Measurements from ENCODE around the gene PCDHB13. TPM values are rescaled to one million over a fixed set of nuclear protein-coding genes. Genes with fewer than 3 reads are reported as not detected.
"Not testable (repeated sequence)": the region's sequence is repeated elsewhere in the genome, so short reads cannot be mapped to it uniquely, and the experiment has no call there.

PCDHB13 gene
- total RNA-seq, 1 experiment from 2014 or later = 2.2 TPM

GRCh38 chr5:141223112-141223783 lies 9.5 kb downstream of the PCDHB13 start, which contains the start of gene PCDHB14:
TSS of gene PCDHB14 (plus strand) at chr5:141223343. CDS start at chr5:141223506, 163 bp downstream.
- CTCF ChIA-PET = interaction anchor here (0.6 to 3.4 kb wide), 89 partner anchors 9 to 738 kb away, joined by 3 to 56 read pairs (median 6); partner anchors contain the start of genes PCDHA1, PCDHA10, PCDHB10 and PCDHB11
- no peaks in the 10 kb centered on the region for H3K9me3 Mint-ChIP-seq
- peak within 1 kb of the TSS; percentile 62 for H3K4me3 Mint-ChIP-seq
- no peaks in the 10 kb centered on the region; the same call in none of the 2 replicates for H3K27me3 Mint-ChIP-seq (ENCODE audit: low read depth)
- POLR2A ChIA-PET = interaction anchor here (0.6 to 1.2 kb wide), 5 partner anchors 11 to 189 kb away, joined by 3 to 7 read pairs (median 3); partner anchors contain the start of genes PCDHB15 and PCDHGA10
- H3K4me1 Mint-ChIP-seq = peaks cover 11% of the 10 kb centered on the region
- ATAC-seq (peak; percentile 100), DNase-seq (ENCODE audit: low spot score) (no peak)
- TF ChIP-seq ZNF232 (CRISPR knock-in tag; IDR thresholded peaks at IDR 0.05) (no peak), SP1 (CRISPR knock-in tag; conservative IDR thresholded peaks at IDR 0.05) (no peak), IRF1 (CRISPR knock-in tag; IDR thresholded peaks at IDR 0.05) (no peak), ZNF396 (CRISPR knock-in tag; IDR thresholded peaks at IDR 0.05; ENCODE audit: borderline replicate concordance) (no peak), MAX (CRISPR knock-in tag; IDR thresholded peaks at IDR 0.05) (no peak), FOXJ3 (CRISPR knock-in tag; IDR thresholded peaks at IDR 0.05; ENCODE audit: borderline replicate concordance) (no peak), ZNF219 (CRISPR knock-in tag; IDR thresholded peaks at IDR 0.05; ENCODE audit: borderline replicate concordance) (no peak), GTF2I (CRISPR knock-in tag; conservative IDR thresholded peaks at IDR 0.05) (no peak), NFYB (CRISPR knock-in tag; conservative IDR thresholded peaks at IDR 0.05; ENCODE audit: low read depth) (no peak), ZSCAN18 (CRISPR knock-in tag; IDR thresholded peaks at IDR 0.05) (no peak), RORB (CRISPR knock-in tag; IDR thresholded peaks at IDR 0.05) (no peak), FOXP1 (CRISPR knock-in tag; IDR thresholded peaks at IDR 0.05; ENCODE audit: borderline replicate concordance) (no peak), CBFB (CRISPR knock-in tag; IDR thresholded peaks at IDR 0.05; ENCODE audit: low read depth) (no peak), NR1H2 (CRISPR knock-in tag; IDR thresholded peaks at IDR 0.05) (no peak), E2F1 (CRISPR knock-in tag; IDR thresholded peaks at IDR 0.05) (no peak)
- H3K27ac Mint-ChIP-seq = peak within 1 kb of the TSS; percentile 19; the same call in 1 of the 2 replicates
- no peaks in the 10 kb centered on the region for H3K36me3 Mint-ChIP-seq

- ATAC-seq; POLR2A ChIA-PET; H3K27ac Mint-ChIP-seq; H3K27me3 Mint-ChIP-seq (ENCODE audit: low read depth); DNase-seq (ENCODE audit: low spot score); H3K36me3 Mint-ChIP-seq; H3K9me3 Mint-ChIP-seq; H3K4me3 Mint-ChIP-seq: not testable (repeated sequence)
- H3K4me1 Mint-ChIP-seq = peaks cover 16% of the 10 kb centered on the region
- CTCF ChIA-PET = interaction anchor here (3.4 kb wide), 2 partner anchors 9 to 336 kb away, joined by 37 to 43 read pairs; no protein-coding TSS in a partner anchor
Observed at GRCh38 chr5:141224844-141225243, 11.1 kb downstream of the PCDHB13 start.

GRCh38 chr5:141225421-141225820 lies 11.7 kb downstream of the PCDHB13 start:
- H3K9me3 Mint-ChIP-seq; ATAC-seq; DNase-seq (ENCODE audit: low spot score); H3K27me3 Mint-ChIP-seq (ENCODE audit: low read depth); H3K4me3 Mint-ChIP-seq; H3K27ac Mint-ChIP-seq; H3K36me3 Mint-ChIP-seq; POLR2A ChIA-PET: not testable (repeated sequence)
- CTCF ChIA-PET = interaction anchor here (0.6 to 3.4 kb wide), 3 partner anchors 9 to 367 kb away, joined by 3 to 43 read pairs (median 37); no protein-coding TSS in a partner anchor
- peaks cover 16% of the 10 kb centered on the region for H3K4me1 Mint-ChIP-seq
